ENCODE measurements around the gene PRDM11. TPM values are rescaled to one million over a fixed set of nuclear protein-coding genes. Genes with fewer than 3 reads are reported as not detected.

Gene PRDM11
- total and polyA plus RNA-seq, 2 donors from 2014 or later = 2.9 to 22.5 TPM

- H3K4me1 ChIP-seq (ENCODE audit: control insufficient read depth in 2 of 3, insufficient read depth in 2 of 3, low read depth in 1 of 3, low read length in 3 of 3) = peaks cover 0 to 18% (median 9%) of the 10 kb centered on the region in 3 donors
- no peak overlapping the region for H3K9ac ChIP-seq (ENCODE audit: low read length in 3 of 3)
- TF ChIP-seq CTCF (IDR thresholded peaks at IDR 0.05; ENCODE audit: borderline replicate concordance, extremely low read depth, insufficient read depth) = no peak
- H3K9me3 ChIP-seq (ENCODE audit: control insufficient read depth in 2 of 3, insufficient read depth in 1 of 3, low read length in 3 of 3) = no peaks in the 10 kb centered on the region
- DNase-seq (no peak), FAIRE-seq (no peak)
- no peaks in the 10 kb centered on the region for H3K27me3 ChIP-seq (ENCODE audit: control insufficient read depth, insufficient read depth, low read length)
- no peak overlapping the region for H3K4me3 ChIP-seq (ENCODE audit: low read length in 3 of 3)
- intact Hi-C loops (cut with DNase I) = no loop called here
- no peak overlapping the region for H3K27ac ChIP-seq (ENCODE audit: low read depth in 2 of 2, low read length in 2 of 2)
- H3K36me3 ChIP-seq (ENCODE audit: control insufficient read depth in 2 of 3, insufficient read depth in 3 of 3, low read length in 3 of 3) = no peaks in the 10 kb centered on the region
Observed at GRCh38 chr11:45267052-45267451, 120.6 kb downstream of the PRDM11 start.

GRCh38 chr11:45267652-45268299 is 121.3 kb downstream of the PRDM11 start:
- H3K4me1 ChIP-seq (ENCODE audit: control insufficient read depth in 2 of 3, insufficient read depth in 2 of 3, low read depth in 1 of 3, low read length in 3 of 3) = peaks cover 0 to 18% (median 9%) of the 10 kb centered on the region in 3 donors
- H3K4me3 ChIP-seq (ENCODE audit: low read length in 3 of 3) = no peak overlapping the region
- no peak for FAIRE-seq
- no peaks in the 10 kb centered on the region for H3K36me3 ChIP-seq (ENCODE audit: control insufficient read depth in 2 of 3, insufficient read depth in 3 of 3, low read length in 3 of 3)
- no peak overlapping the region for H3K9ac ChIP-seq (ENCODE audit: low read length in 3 of 3)
- DNase-seq = no peak
- intact Hi-C loops (cut with DNase I) = no loop called here
- no peaks in the 10 kb centered on the region for H3K27me3 ChIP-seq (ENCODE audit: control insufficient read depth, insufficient read depth, low read length)
- no peak for TF ChIP-seq CTCF (IDR thresholded peaks at IDR 0.05; ENCODE audit: borderline replicate concordance, extremely low read depth, insufficient read depth)
- H3K27ac ChIP-seq (ENCODE audit: low read depth in 2 of 2, low read length in 2 of 2) = no peak overlapping the region
- H3K9me3 ChIP-seq (ENCODE audit: control insufficient read depth in 2 of 3, insufficient read depth in 1 of 3, low read length in 3 of 3) = no peaks in the 10 kb centered on the region

GRCh38 chr11:45269678-45270077 is 123.2 kb downstream of the PRDM11 start:
- no peak for TF ChIP-seq CTCF (IDR thresholded peaks at IDR 0.05; ENCODE audit: borderline replicate concordance, extremely low read depth, insufficient read depth)
- no peaks in the 10 kb centered on the region for H3K27me3 ChIP-seq (ENCODE audit: control insufficient read depth, insufficient read depth, low read length)
- DNase-seq (no peak), FAIRE-seq (no peak)
- no peaks in the 10 kb centered on the region for H3K36me3 ChIP-seq (ENCODE audit: control insufficient read depth in 2 of 3, insufficient read depth in 3 of 3, low read length in 3 of 3)
- H3K9me3 ChIP-seq (ENCODE audit: control insufficient read depth in 2 of 3, insufficient read depth in 1 of 3, low read length in 3 of 3) = no peaks in the 10 kb centered on the region
- intact Hi-C loops (cut with DNase I) = no loop called here
- H3K9ac ChIP-seq (ENCODE audit: low read length in 3 of 3) = no peak overlapping the region
- H3K4me1 ChIP-seq (ENCODE audit: control insufficient read depth in 2 of 3, insufficient read depth in 2 of 3, low read depth in 1 of 3, low read length in 3 of 3) = peaks cover 0 to 14% (median 9%) of the 10 kb centered on the region in 3 donors
- H3K4me3 ChIP-seq (ENCODE audit: low read length in 3 of 3) = no peak overlapping the region
- no peak overlapping the region for H3K27ac ChIP-seq (ENCODE audit: low read depth in 2 of 2, low read length in 2 of 2)
